A549 (cell line): ENCODE results near the gene ROPN1L. TPM values are rescaled to one million over a fixed set of nuclear protein-coding genes. Genes with fewer than 3 reads are reported as not detected.

Experiments used
- ATAC-seq, 2 experiments: fragments of 200-7000 bp in 1 of 2; fragments of >200 bp in 1 of 2; cut with Nextera tagmentation in 1 of 2; cut with Tn5 transposase in 1 of 2; 3 replicates each; pipeline versions ENCODE4 v1.8.0 to v1.9.1; 2018 to 2020; ENCODE audit warnings: mild to moderate bottlenecking in 1 of 2, moderate library complexity in 1 of 2
- CTCF ChIA-PET: fragments of 300-600 bp; sonication (Branson Sonifier 250); formaldehyde crosslinking; extraction: SDS; loops from one replicate; lab custom pipeline; 2021; ENCODE audit warnings: antibody characterized with exemption, inconsistent platforms; lab: Yijun Ruan, JAX
- POLR2A ChIA-PET: fragments of 350-600 bp; formaldehyde crosslinking; extraction: SDS; loops from one replicate; lab custom pipeline; 2021; ENCODE audit warnings: antibody characterized with exemption, inconsistent platforms; lab: Yijun Ruan, JAX
- DNase-seq, 2 experiments: peaks; one replicate each; pipeline versions ENCODE4 v3.0.0 to v3.0.0-alpha.2; 2011 to 2016; ENCODE audit warnings: low read depth in 1 of 2, low spot score in 1 of 2
- FAIRE-seq: peaks from 2 replicates; lab custom pipeline; 2011; peaks lifted over from hg19 to GRCh38; lab: Jason Lieb, UNC
- H3K27ac ChIP-seq, 2 experiments: fragments of >200 bp; sonication (Bioruptor Twin); formaldehyde crosslinking; 3 replicates each; pipeline ENCODE4 v1.5.1; 2016 to 2017
- H3K4me1 ChIP-seq: fragments of >200 bp; sonication (Bioruptor Twin); formaldehyde crosslinking; 3 replicates; pipeline ENCODE4 v1.6.1; 2016
- H3K4me2 ChIP-seq: fragments of >200 bp; sonication (Bioruptor Twin); formaldehyde crosslinking; 3 replicates; pipeline ENCODE4 v1.6.1; 2016
- H3K4me3 ChIP-seq: fragments of >200 bp; sonication (Bioruptor Twin); formaldehyde crosslinking; 3 replicates; pipeline ENCODE4 v1.5.1; 2016
- H3K9me3 ChIP-seq: fragments of >200 bp; sonication (Bioruptor Twin); formaldehyde crosslinking; 3 replicates; pipeline ENCODE4 v1.6.1; 2016
- BHLHE40 ChIP-seq: IDR thresholded peaks from 2 replicates; pipeline ENCODE4 v1.6.1; 2012; ENCODE audit warnings: low read depth, low read length, inconsistent platforms
- CEBPB ChIP-seq, 2 experiments: fragments of >200 bp in 1 of 2; sonication (Bioruptor Twin) in 1 of 2; formaldehyde crosslinking in 1 of 2; IDR thresholded peaks; 2 replicates each; pipeline ENCODE4 v1.6.1; 2012 to 2016
- CHD2 ChIP-seq: fragments of 150-350 bp; IDR thresholded peaks from 2 replicates; pipeline ENCODE4 v1.6.1; 2014; ENCODE audit warnings: low read length; ENCODE audit not compliant: partially characterized antibody
- CTCF ChIP-seq: fragments of >200 bp; sonication (Bioruptor Twin); formaldehyde crosslinking; IDR thresholded peaks from 3 replicates; pipeline ENCODE4 v1.5.1; 2016
- EHF ChIP-seq: fragments of 250-450 bp; sonication (Bioruptor Pico); IDR thresholded peaks from 2 replicates; pipeline ENCODE4 v1.5.0; 2020; ENCODE audit warnings: mild to moderate bottlenecking
- ELK1 ChIP-seq: fragments of 150-350 bp; IDR thresholded peaks from 2 replicates; pipeline ENCODE4 v1.6.1; 2014; ENCODE audit warnings: low read depth, mild to moderate bottlenecking, low read length
- EP300 ChIP-seq, 2 experiments: fragments of >200 bp; sonication (Bioruptor Twin); formaldehyde crosslinking; IDR thresholded peaks; 2 replicates in 1 of 2; 3 replicates in 1 of 2; pipeline ENCODE4 v1.6.1; 2016 to 2017
- FOXS1 ChIP-seq: fragments of 250-450 bp; sonication (Bioruptor Pico); IDR thresholded peaks from 2 replicates; pipeline ENCODE4 v1.5.0; 2020; ENCODE audit warnings: mild to moderate bottlenecking, moderate library complexity
- GATA3 ChIP-seq: IDR thresholded peaks from 2 replicates; pipeline ENCODE4 v1.6.1; 2012; ENCODE audit warnings: borderline replicate concordance
- HEYL ChIP-seq: fragments of 250-450 bp; sonication (Bioruptor Pico); IDR thresholded peaks from 2 replicates; pipeline ENCODE4 v1.8.0; 2021; ENCODE audit warnings: mild to moderate bottlenecking, moderate library complexity
- HOXB5 ChIP-seq: fragments of 250-450 bp; sonication (Bioruptor Pico); IDR thresholded peaks from 2 replicates; pipeline ENCODE4 v1.5.0; 2020; ENCODE audit warnings: mild to moderate bottlenecking, moderate library complexity
- JUN ChIP-seq, 2 experiments: fragments of >200 bp; sonication (Bioruptor Twin); formaldehyde crosslinking; IDR thresholded peaks; 2 replicates in 1 of 2; 3 replicates in 1 of 2; pipeline ENCODE4 v1.6.1; 2016 to 2017
- KDM5A ChIP-seq: fragments of 200-600 bp; sonication (generic); IDR thresholded peaks from 2 replicates; pipeline ENCODE4 v1.6.1; 2016; ENCODE audit warnings: antibody characterized with exemption, mild to moderate bottlenecking
- MAFK ChIP-seq: fragments of 450-650 bp; IDR thresholded peaks from 2 replicates; pipeline ENCODE4 v1.6.1; 2014; ENCODE audit not compliant: partially characterized antibody
- MYC ChIP-seq: IDR thresholded peaks from 2 replicates; pipeline ENCODE4 v1.6.1; 2012; ENCODE audit warnings: mild to moderate bottlenecking, inconsistent platforms, low read length, improper control_type of control experiment, borderline replicate concordance
- NFE2L2 ChIP-seq: fragments of 150-350 bp; conservative IDR thresholded peaks from 2 replicates; pipeline ENCODE4 v1.6.1; 2014; ENCODE audit warnings: low read length
- NPAS2 ChIP-seq: fragments of 250-450 bp; sonication (Bioruptor Pico); IDR thresholded peaks from 2 replicates; pipeline ENCODE4 v1.8.0; 2022; ENCODE audit warnings: mild to moderate bottlenecking, moderate library complexity, borderline replicate concordance
- NR3C1 ChIP-seq: fragments of >200 bp; sonication (Bioruptor Twin); formaldehyde crosslinking; IDR thresholded peaks from 3 replicates; pipeline ENCODE4 v1.6.1; 2017
- PHF8 ChIP-seq: fragments of 200-600 bp; sonication (generic); IDR thresholded peaks from 2 replicates; pipeline ENCODE4 v1.6.1; 2016; ENCODE audit warnings: low read depth, mild to moderate bottlenecking, antibody characterized with exemption, moderate library complexity, borderline replicate concordance
- RAD21 ChIP-seq, 2 experiments: fragments of >200 bp in 1 of 2; sonication (Bioruptor Twin) in 1 of 2; formaldehyde crosslinking in 1 of 2; IDR thresholded peaks in 1 of 2; conservative IDR thresholded peaks in 1 of 2; 2 replicates in 1 of 2; 3 replicates in 1 of 2; pipeline ENCODE4 v1.6.1; 2012 to 2018; ENCODE audit warnings: inconsistent platforms in 1 of 2
- RARB ChIP-seq: fragments of 250-450 bp; sonication (Bioruptor Pico); IDR thresholded peaks from 2 replicates; pipeline ENCODE4 v1.8.0; 2021; ENCODE audit warnings: mild to moderate bottlenecking, moderate library complexity
- RCOR1 ChIP-seq: fragments of 150-350 bp; IDR thresholded peaks from 2 replicates; pipeline ENCODE4 v1.6.1; 2014; ENCODE audit warnings: antibody characterized with exemption, low read length, low read depth
- RFX5 ChIP-seq: fragments of 450-650 bp; IDR thresholded peaks from 2 replicates; pipeline ENCODE4 v1.7.1; 2014; ENCODE audit warnings: antibody characterized with exemption, mild to moderate bottlenecking, moderate library complexity
- SMC3 ChIP-seq: fragments of >200 bp; sonication (Bioruptor Twin); formaldehyde crosslinking; IDR thresholded peaks from 3 replicates; pipeline ENCODE4 v1.6.1; 2018; ENCODE audit warnings: inconsistent platforms
- ZFP36 ChIP-seq: fragments of 450-650 bp; IDR thresholded peaks from 2 replicates; pipeline ENCODE4 v1.6.1; 2014; ENCODE audit warnings: borderline replicate concordance; ENCODE audit not compliant: partially characterized antibody
- ZSCAN20 ChIP-seq: fragments of 250-450 bp; sonication (Bioruptor Pico); IDR thresholded peaks from 2 replicates; pipeline ENCODE4 v1.8.0; 2022; ENCODE audit warnings: mild to moderate bottlenecking, moderate library complexity
- WGBS: methylation state at CpG from one replicate; pipeline ENCODE4 v1.1.6; 2017; ENCODE audit errors: missing lambda C conversion rate; 5-methylcytosine and 5-hydroxymethylcytosine counted together
- polyA plus RNA-seq, 4 experiments: library from polyadenylated mRNA; depleted of rRNA in 3 of 4; stranded (reverse); fragments of >200 nt; fragmentation: RNase III in 1 of 4; extraction: RNeasy Plus Mini Kit Qiagen cat#74134 plus additional on column Dnase treatment in 1 of 4; gene quantifications; 2 replicates in 3 of 4; 3 replicates in 1 of 4; pipeline ENCODE4 v1.2.3, GENCODE V29; 2011 to 2017
- TF ChIP-seq, protein P1 (sequence below): IDR thresholded peaks from 2 replicates; pipeline ENCODE4 v1.6.1; 2012; ENCODE audit warnings: low read depth, borderline replicate concordance
- TF ChIP-seq, protein P2 (sequence below): fragments of >200 bp; sonication (Bioruptor Twin); formaldehyde crosslinking; IDR thresholded peaks from 3 replicates; pipeline ENCODE4 v1.6.1; 2016

ROPN1L gene
- polyA plus RNA-seq, 2 of the 4 experiments (the other 2 are of a cell fraction) = 0.83 to 1.4 TPM

- Histone ChIP-seq H3K4me3 (no peak overlapping the region), H3K4me2 (peak overlapping the region; percentile 35), H3K9me3 (no peaks in the 10 kb centered on the region), H3K27ac (peak overlapping the region; percentile 3 to 75; a peak in 4 of 6 replicates), H3K4me1 (peaks cover 55% of the 10 kb centered on the region)
- ChIA-PET POLR2A (no interaction called here), CTCF (interaction anchor here (1.1 to 19.4 kb wide), 2 partner anchors 158 to 228 kb away, joined by 3 to 479 read pairs; no protein-coding TSS in a partner anchor)
- ATAC-seq (no peak), DNase-seq (no peak), FAIRE-seq (no peak)
- 91% methylated on average over 12 of the region's 12 CpGs for WGBS
- no peak for TF ChIP-seq CHD2
- TF ChIP-seq MAFK = no peak
- no peak for TF ChIP-seq HOXB5 (CRISPR knock-in tag)
- TF ChIP-seq FOXS1 (CRISPR knock-in tag) = no peak
- TF ChIP-seq, protein P1, sequence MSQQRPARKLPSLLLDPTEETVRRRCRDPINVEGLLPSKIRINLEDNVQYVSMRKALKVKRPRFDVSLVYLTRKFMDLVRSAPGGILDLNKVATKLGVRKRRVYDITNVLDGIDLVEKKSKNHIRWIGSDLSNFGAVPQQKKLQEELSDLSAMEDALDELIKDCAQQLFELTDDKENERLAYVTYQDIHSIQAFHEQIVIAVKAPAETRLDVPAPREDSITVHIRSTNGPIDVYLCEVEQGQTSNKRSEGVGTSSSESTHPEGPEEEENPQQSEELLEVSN = no peak
These were observed 19.4 kb downstream of the ROPN1L start for GRCh38 chr5:10461041-10461440.

- no peak for ATAC-seq
- H3K4me1 ChIP-seq = peaks cover 46% of the 10 kb centered on the region
- H3K9me3 ChIP-seq = no peaks in the 10 kb centered on the region
- TF ChIP-seq RARB (CRISPR knock-in tag) (no peak), HEYL (CRISPR knock-in tag) (no peak), ZFP36 (no peak), NR3C1 (no peak), GATA3 (no peak), RAD21 (conservative IDR thresholded peaks at IDR 0.05 in 1 of 2, IDR thresholded peaks at IDR 0.05 in 1 of 2) (no peak), NFE2L2 (no peak), NPAS2 (CRISPR knock-in tag) (no peak), CHD2 (no peak), BHLHE40 (no peak), CEBPB (IDR thresholded peaks at IDR 0.05) (no peak), RFX5 (no peak)
- FAIRE-seq = no peak
- H3K4me3 ChIP-seq = no peak overlapping the region
- WGBS = 72% methylated on average over 10 of the region's 10 CpGs
- H3K4me2 ChIP-seq = peak overlapping the region; percentile 20; the same call in 2 of the 3 replicates
- peak overlapping the region in 1 of 2 experiments; percentile 75; a peak in 3 of 6 replicates for H3K27ac ChIP-seq
- CTCF ChIA-PET = interaction anchor here (0.9 to 2.3 kb wide), 2 partner anchors 9 to 165 kb away, joined by 3 to 7 read pairs; no protein-coding TSS in a partner anchor
- DNase-seq = no peak
- POLR2A ChIA-PET = no interaction called here
These were observed 20.4 kb downstream of the ROPN1L start for GRCh38 chr5:10461904-10462555.

GRCh38 chr5:10463566-10463965, 21.9 kb downstream of the ROPN1L start:
- POLR2A ChIA-PET = no interaction called here

More at GRCh38 chr5:10463566-10463965, 21.9 kb downstream of the ROPN1L start:
- Histone ChIP-seq H3K4me2 (no peak overlapping the region), H3K4me3 (no peak overlapping the region), H3K27ac (peak overlapping the region in 1 of 2 experiments; percentile 29; a peak in 1 of 6 replicates), H3K4me1 (peaks cover 48% of the 10 kb centered on the region), H3K9me3 (no peaks in the 10 kb centered on the region)
- WGBS = 88% methylated on average over 6 of the region's 6 CpGs
- TF ChIP-seq CTCF (no peak), RCOR1 (no peak), MYC (no peak), EHF (CRISPR knock-in tag) (no peak), KDM5A (no peak), JUN (IDR thresholded peaks at IDR 0.05) (no peak), PHF8 (no peak), ELK1 (no peak), SMC3 (no peak), EP300 (IDR thresholded peaks at IDR 0.05) (no peak), MAFK (no peak), ZSCAN20 (CRISPR knock-in tag) (no peak), RARB (CRISPR knock-in tag) (no peak)
- TF ChIP-seq, protein P2, sequence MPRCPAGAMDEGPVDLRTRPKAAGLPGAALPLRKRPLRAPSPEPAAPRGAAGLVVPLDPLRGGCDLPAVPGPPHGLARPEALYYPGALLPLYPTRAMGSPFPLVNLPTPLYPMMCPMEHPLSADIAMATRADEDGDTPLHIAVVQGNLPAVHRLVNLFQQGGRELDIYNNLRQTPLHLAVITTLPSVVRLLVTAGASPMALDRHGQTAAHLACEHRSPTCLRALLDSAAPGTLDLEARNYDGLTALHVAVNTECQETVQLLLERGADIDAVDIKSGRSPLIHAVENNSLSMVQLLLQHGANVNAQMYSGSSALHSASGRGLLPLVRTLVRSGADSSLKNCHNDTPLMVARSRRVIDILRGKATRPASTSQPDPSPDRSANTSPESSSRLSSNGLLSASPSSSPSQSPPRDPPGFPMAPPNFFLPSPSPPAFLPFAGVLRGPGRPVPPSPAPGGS = no peak
- ATAC-seq = no peak
- no peak for DNase-seq
- FAIRE-seq = no peak
- CTCF ChIA-PET = interaction anchor here (1.3 to 2.3 kb wide), 3 partner anchors 89 to 164 kb away, joined by 3 to 7 read pairs (median 6); no protein-coding TSS in a partner anchor
